Vagina (tissue), 2 donors: Measurements from ENCODE around the gene CACNA1C. TPM values are rescaled to one million over a fixed set of nuclear protein-coding genes. Genes with fewer than 3 reads are reported as not detected.
A peak's percentile ranks its signal among the peaks of the same experiment; 100 is the strongest.

Experiments used
- DNase-seq, 2 donors: peaks; one replicate each; pipeline ENCODE4 v3.0.0-alpha.2; 2017; ENCODE audit errors: extremely low spot score in 2 of 2
- H3K27ac ChIP-seq: fragments of 200-600 bp; sonication (generic); one replicate; pipeline ENCODE4 v1.5.1; 2019
- H3K27me3 ChIP-seq: fragments of 200-600 bp; sonication (generic); one replicate; pipeline ENCODE4 v1.5.1; 2019
- H3K36me3 ChIP-seq, 2 donors: fragments of 200-600 bp; sonication (generic); one replicate each; pipeline ENCODE4 v1.5.1; 2017 to 2019
- H3K4me1 ChIP-seq: fragments of 200-600 bp; sonication (generic); one replicate; pipeline ENCODE4 v1.5.1; 2019
- H3K4me3 ChIP-seq, 2 donors: fragments of 200-600 bp; sonication (generic); 1 replicate in 1 of 2; 2 replicates in 1 of 2; pipeline ENCODE4 v1.5.1; 2016 to 2019
- H3K9me3 ChIP-seq: fragments of 200-600 bp; sonication (generic); one replicate; pipeline ENCODE4 v1.5.1; 2019
- POLR2A ChIP-seq, 2 donors: fragments of 450-650 bp; IDR thresholded peaks; one replicate each; pipeline ENCODE4 v1.6.1; 2017; ENCODE audit warnings: antibody characterized with exemption in 2 of 2, mild to moderate bottlenecking in 2 of 2, moderate library complexity in 2 of 2
- POLR2AphosphoS5 ChIP-seq, 2 donors: sonication (generic); formaldehyde crosslinking; IDR thresholded peaks; one replicate each; pipeline ENCODE4 v1.9.0; 2017; ENCODE audit warnings: antibody characterized with exemption in 2 of 2, mild to moderate bottlenecking in 2 of 2, low read depth in 1 of 2; ENCODE audit not compliant: insufficient read depth in 1 of 2
- intact Hi-C: fragments of 100-400 bp; cut with DNase I; formaldehyde crosslinking; loops from one replicate; pipeline ENCODE4 v1.15.1; 2023
- total RNA-seq: library from RNA; depleted of rRNA; stranded (reverse); fragments of >200 nt; gene quantifications from one replicate; pipeline ENCODE4 v1.2.3, GENCODE V29; 2016
- TF ChIP-seq, protein P1 (sequence below), 3 experiments: fragments of 450-650 bp in 2 of 3; fragments of 200-600 bp in 1 of 3; sonication (generic) in 1 of 3; IDR thresholded peaks; one replicate each; pipeline ENCODE4 v1.5.1; 2017 to 2019; ENCODE audit warnings: antibody characterized with exemption in 3 of 3, mild to moderate bottlenecking in 2 of 3, moderate library complexity in 2 of 3

The CACNA1C gene
- total RNA-seq, 1 donor from 2014 or later, result 9.8 TPM

DNA sequence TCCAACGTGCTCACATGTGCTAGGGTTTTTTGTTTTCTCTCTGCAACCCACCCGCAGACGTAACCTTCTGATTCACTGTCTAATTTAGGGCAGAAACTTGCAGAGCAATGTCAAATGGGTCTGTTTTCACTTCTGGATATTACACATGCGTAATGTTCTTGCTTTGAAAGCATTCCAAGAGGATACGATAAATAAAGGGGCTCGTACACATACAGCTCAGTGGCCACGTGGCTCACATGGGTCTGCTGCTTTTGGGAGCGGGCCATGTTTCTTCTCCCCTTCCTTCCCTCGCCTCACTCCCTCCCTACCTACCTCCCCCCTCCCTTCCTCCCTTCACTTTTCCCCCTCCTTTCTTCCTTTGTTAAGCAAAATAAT is 23.4 kb downstream of the CACNA1C start:
- peak overlapping the region; percentile 78 for H3K27ac ChIP-seq
- no peaks in the 10 kb centered on the region for H3K36me3 ChIP-seq
- no peaks in the 10 kb centered on the region for H3K27me3 ChIP-seq
- no peak for DNase-seq
- H3K4me3 ChIP-seq, result no peak overlapping the region
- intact Hi-C loops, result no loop called here
- TF ChIP-seq POLR2AphosphoS5 (IDR thresholded peaks at IDR 0.05; ENCODE audit: insufficient read depth in 1 of 2, low read depth in 1 of 2), result no peak
- TF ChIP-seq POLR2A (IDR thresholded peaks at IDR 0.05), result no peak
- TF ChIP-seq, protein P1, sequence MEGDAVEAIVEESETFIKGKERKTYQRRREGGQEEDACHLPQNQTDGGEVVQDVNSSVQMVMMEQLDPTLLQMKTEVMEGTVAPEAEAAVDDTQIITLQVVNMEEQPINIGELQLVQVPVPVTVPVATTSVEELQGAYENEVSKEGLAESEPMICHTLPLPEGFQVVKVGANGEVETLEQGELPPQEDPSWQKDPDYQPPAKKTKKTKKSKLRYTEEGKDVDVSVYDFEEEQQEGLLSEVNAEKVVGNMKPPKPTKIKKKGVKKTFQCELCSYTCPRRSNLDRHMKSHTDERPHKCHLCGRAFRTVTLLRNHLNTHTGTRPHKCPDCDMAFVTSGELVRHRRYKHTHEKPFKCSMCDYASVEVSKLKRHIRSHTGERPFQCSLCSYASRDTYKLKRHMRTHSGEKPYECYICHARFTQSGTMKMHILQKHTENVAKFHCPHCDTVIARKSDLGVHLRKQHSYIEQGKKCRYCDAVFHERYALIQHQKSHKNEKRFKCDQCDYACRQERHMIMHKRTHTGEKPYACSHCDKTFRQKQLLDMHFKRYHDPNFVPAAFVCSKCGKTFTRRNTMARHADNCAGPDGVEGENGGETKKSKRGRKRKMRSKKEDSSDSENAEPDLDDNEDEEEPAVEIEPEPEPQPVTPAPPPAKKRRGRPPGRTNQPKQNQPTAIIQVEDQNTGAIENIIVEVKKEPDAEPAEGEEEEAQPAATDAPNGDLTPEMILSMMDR (IDR thresholded peaks at IDR 0.05), result no peak
- H3K4me1 ChIP-seq, result peaks cover 27% of the 10 kb centered on the region
- H3K9me3 ChIP-seq, result no peaks in the 10 kb centered on the region

DNA sequence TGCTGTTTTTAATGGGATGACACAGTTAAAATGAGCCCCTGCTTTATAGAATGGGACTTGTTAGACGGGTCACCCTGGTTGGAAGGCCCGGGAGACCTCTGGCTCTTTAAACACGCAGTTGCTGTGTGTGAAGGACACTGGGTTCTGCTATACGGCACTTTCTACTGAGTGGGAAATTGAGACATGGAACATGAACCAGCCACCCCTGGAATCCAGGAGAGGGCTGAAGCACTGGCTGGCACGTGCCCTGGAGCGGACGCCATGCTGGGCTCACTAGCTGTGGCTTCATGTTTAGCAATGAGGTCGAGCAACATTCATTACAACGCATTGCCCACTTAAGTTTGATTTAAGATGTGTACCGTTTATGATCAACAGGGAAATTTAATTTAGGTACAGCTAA is 23.9 kb downstream of the CACNA1C start:
- H3K4me3 ChIP-seq, result no peak overlapping the region
- TF ChIP-seq POLR2AphosphoS5 (IDR thresholded peaks at IDR 0.05; ENCODE audit: insufficient read depth in 1 of 2, low read depth in 1 of 2) (no peak), POLR2A (IDR thresholded peaks at IDR 0.05) (no peak)
- TF ChIP-seq, protein P1 (IDR thresholded peaks at IDR 0.05), result no peak

DNA sequence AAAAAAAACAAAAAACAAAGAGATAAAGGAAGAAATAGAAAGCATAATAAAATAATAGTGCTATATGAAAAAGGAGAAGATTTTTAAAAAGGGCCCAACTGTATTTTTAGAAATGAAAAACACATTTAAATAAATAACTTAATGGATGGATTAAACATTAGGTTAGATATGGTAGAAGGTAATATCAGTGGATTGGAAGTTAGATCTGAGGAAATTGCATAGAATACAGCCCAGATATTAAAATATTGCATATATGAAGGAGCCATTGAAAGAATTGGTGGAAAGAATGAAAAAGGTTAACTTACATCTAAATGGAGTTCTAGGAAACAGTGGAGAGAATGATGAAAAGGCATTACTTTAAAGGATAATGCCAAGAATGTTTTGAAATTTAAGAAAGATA is 27.8 kb downstream of the CACNA1C start:
- intact Hi-C loops, result no loop called here
- TF ChIP-seq, protein P1 (IDR thresholded peaks at IDR 0.05), result no peak
- TF ChIP-seq POLR2AphosphoS5 (IDR thresholded peaks at IDR 0.05; ENCODE audit: insufficient read depth in 1 of 2, low read depth in 1 of 2) (no peak), POLR2A (IDR thresholded peaks at IDR 0.05) (no peak)
- Histone ChIP-seq H3K27ac (no peak overlapping the region), H3K4me1 (peaks cover 32% of the 10 kb centered on the region), H3K9me3 (no peaks in the 10 kb centered on the region), H3K27me3 (no peaks in the 10 kb centered on the region), H3K36me3 (no peaks in the 10 kb centered on the region), H3K4me3 (no peak overlapping the region)
- no peak for DNase-seq

More for the DNA sequence above, 23.9 kb downstream of the CACNA1C start:
- Histone ChIP-seq H3K36me3 (no peaks in the 10 kb centered on the region), H3K27me3 (no peaks in the 10 kb centered on the region), H3K27ac (peak overlapping the region; percentile 78), H3K4me1 (peaks cover 27% of the 10 kb centered on the region), H3K9me3 (no peaks in the 10 kb centered on the region)
- no peak for DNase-seq
- intact Hi-C loops, result no loop called here

DNA sequence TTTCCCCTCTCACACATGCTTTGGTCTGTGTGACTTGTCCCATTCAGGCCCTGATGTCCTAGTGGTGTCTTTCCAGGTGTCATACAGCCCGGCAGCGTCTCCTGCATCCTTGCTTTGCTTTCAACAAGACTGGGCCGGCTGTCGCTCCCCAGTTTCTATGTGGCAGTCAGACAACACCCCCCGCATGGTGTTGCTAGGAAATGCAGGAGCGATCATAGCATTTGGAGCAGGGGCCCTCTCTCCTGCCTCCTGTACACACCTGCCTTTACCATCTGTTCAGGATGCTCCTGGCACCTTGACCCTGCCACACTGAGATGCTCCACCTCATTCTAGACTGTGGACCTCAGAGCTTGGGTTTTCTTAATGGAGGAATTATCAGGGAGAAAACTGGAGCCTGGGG is 29.5 kb downstream of the CACNA1C start:
- Histone ChIP-seq H3K9me3 (no peaks in the 10 kb centered on the region), H3K36me3 (no peaks in the 10 kb centered on the region), H3K4me1 (peaks cover 18% of the 10 kb centered on the region), H3K27me3 (no peaks in the 10 kb centered on the region), H3K4me3 (no peak overlapping the region), H3K27ac (no peak overlapping the region)
- no peak for DNase-seq
- intact Hi-C loops, result no loop called here
- TF ChIP-seq, protein P1 (IDR thresholded peaks at IDR 0.05), result no peak
- no peak for TF ChIP-seq POLR2A (IDR thresholded peaks at IDR 0.05)
- TF ChIP-seq POLR2AphosphoS5 (IDR thresholded peaks at IDR 0.05; ENCODE audit: insufficient read depth in 1 of 2, low read depth in 1 of 2), result no peak

DNA sequence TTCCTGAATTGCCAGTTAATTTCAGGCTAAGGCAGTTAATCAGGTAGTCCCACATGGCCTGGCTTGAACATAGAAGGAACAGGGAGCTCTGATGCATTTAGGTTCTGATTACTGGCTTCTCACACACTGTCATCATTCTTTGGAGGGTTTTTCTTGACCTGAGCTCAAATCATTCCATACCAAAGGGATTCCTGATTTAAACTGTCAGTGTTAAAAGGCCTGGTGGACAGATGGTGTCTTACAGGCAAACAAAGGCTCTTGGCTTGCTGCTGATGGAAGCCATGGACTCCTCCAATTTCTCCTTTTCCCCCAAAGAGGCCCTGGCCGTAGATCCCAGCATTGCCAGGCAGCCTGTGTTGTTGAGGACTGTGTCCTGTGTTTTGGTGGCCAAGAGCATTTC is 30.2 kb downstream of the CACNA1C start:
- no peak for TF ChIP-seq POLR2A (IDR thresholded peaks at IDR 0.05)
- TF ChIP-seq, protein P1 (IDR thresholded peaks at IDR 0.05), result no peak
- no peak for TF ChIP-seq POLR2AphosphoS5 (IDR thresholded peaks at IDR 0.05; ENCODE audit: insufficient read depth in 1 of 2, low read depth in 1 of 2)
- intact Hi-C loops, result no loop called here
- DNase-seq, result no peak
- Histone ChIP-seq H3K4me1 (peaks cover 18% of the 10 kb centered on the region), H3K27ac (no peak overlapping the region), H3K27me3 (no peaks in the 10 kb centered on the region), H3K9me3 (no peaks in the 10 kb centered on the region), H3K36me3 (no peaks in the 10 kb centered on the region), H3K4me3 (no peak overlapping the region)
